ENCODE measurements around the gene METTL25.
A peak's percentile ranks its signal among the peaks of the same experiment; 100 is the strongest.

METTL25 gene

GRCh38 chr12:82426586-82426985 is 68.3 kb downstream of the METTL25 start:
- in situ Hi-C loops (cut with MboI; ENCODE audit: low sequenced_read_pairs, unreplicated experiment) = no loop called here
- no peak for TF ChIP-seq CTCF (IDR thresholded peaks at IDR 0.05; ENCODE audit: borderline replicate concordance, control extremely low read depth, extremely low read depth, insufficient read depth, missing control alignments)
- no peak for DNase-seq (ENCODE audit: low spot score)

- TF ChIP-seq CTCF (IDR thresholded peaks at IDR 0.05; ENCODE audit: borderline replicate concordance, control extremely low read depth, extremely low read depth, insufficient read depth, missing control alignments) = no peak
- in situ Hi-C loops (cut with MboI; ENCODE audit: low sequenced_read_pairs, unreplicated experiment) = no loop called here
- DNase-seq (ENCODE audit: low spot score) = no peak
These were observed 72.3 kb downstream of the METTL25 start for GRCh38 chr12:82430541-82431145.

GRCh38 chr12:82434392-82434911 is 76.1 kb downstream of the METTL25 start:
- in situ Hi-C loops (cut with MboI; ENCODE audit: low sequenced_read_pairs, unreplicated experiment) = no loop called here
- no peak for TF ChIP-seq CTCF (IDR thresholded peaks at IDR 0.05; ENCODE audit: borderline replicate concordance, control extremely low read depth, extremely low read depth, insufficient read depth, missing control alignments)

GRCh38 chr12:82436354-82436753 is 78.0 kb downstream of the METTL25 start:
- TF ChIP-seq CTCF (IDR thresholded peaks at IDR 0.05; ENCODE audit: borderline replicate concordance, control extremely low read depth, extremely low read depth, insufficient read depth, missing control alignments) = no peak
- in situ Hi-C loops (cut with MboI; ENCODE audit: low sequenced_read_pairs, unreplicated experiment) = no loop called here

More at GRCh38 chr12:82434392-82434911, 76.1 kb downstream of the METTL25 start:
- DNase-seq (ENCODE audit: low spot score) = no peak

GRCh38 chr12:82437744-82438143 is 79.4 kb downstream of the METTL25 start:
- DNase-seq (ENCODE audit: low spot score) = no peak
- TF ChIP-seq CTCF (IDR thresholded peaks at IDR 0.05; ENCODE audit: borderline replicate concordance, control extremely low read depth, extremely low read depth, insufficient read depth, missing control alignments) = no peak
- in situ Hi-C loops (cut with MboI; ENCODE audit: low sequenced_read_pairs, unreplicated experiment) = no loop called here

More at GRCh38 chr12:82436354-82436753, 78.0 kb downstream of the METTL25 start:
- DNase-seq (ENCODE audit: low spot score) = no peak

- DNase-seq (ENCODE audit: low spot score) = peak; percentile 6
- no peak for TF ChIP-seq CTCF (IDR thresholded peaks at IDR 0.05; ENCODE audit: borderline replicate concordance, control extremely low read depth, extremely low read depth, insufficient read depth, missing control alignments)
- in situ Hi-C loops (cut with MboI; ENCODE audit: low sequenced_read_pairs, unreplicated experiment) = no loop called here
These were observed 80.0 kb downstream of the METTL25 start for GRCh38 chr12:82438356-82438755.

All from GM13976 (cell line).